Natural killer cell (primary cell): Measurements from ENCODE around the gene NUP98. TPM values are rescaled to one million over a fixed set of nuclear protein-coding genes. Genes with fewer than 3 reads are reported as not detected.
A peak's percentile ranks its signal among the peaks of the same experiment; 100 is the strongest.

Experiments
- ATAC-seq, 3 donors: fragments of 150-1000 bp in 2 of 3; fragments of 200-7000 bp in 1 of 3; cut with Tn5 transposase; 1 replicate in 1 of 3; 2 replicates in 2 of 3; pipeline ENCODE4 v1.10.0; 2021; ENCODE audit warnings: mild to moderate bottlenecking in 2 of 3, moderate library complexity in 2 of 3
- DNase-seq, 2 donors: peaks; one replicate each; pipeline versions ENCODE4 v3.0.0 to v3.0.0-alpha.2; 2013 to 2021; ENCODE audit warnings: mixed read lengths in 1 of 2
- H3K27ac ChIP-seq: one replicate; pipeline ENCODE4 v1.5.1; 2013; ENCODE audit warnings: mild to moderate bottlenecking, low read length
- H3K27me3 ChIP-seq: one replicate; pipeline ENCODE4 v1.6.1; 2013; ENCODE audit warnings: low read length; ENCODE audit not compliant: control insufficient read depth, insufficient read depth
- H3K36me3 ChIP-seq: one replicate; pipeline ENCODE4 v1.6.1; 2013; ENCODE audit warnings: low read length; ENCODE audit not compliant: control insufficient read depth, insufficient read depth
- H3K4me1 ChIP-seq: one replicate; pipeline ENCODE4 v1.6.1; 2013; ENCODE audit warnings: low read length; ENCODE audit not compliant: control insufficient read depth, insufficient read depth
- H3K4me3 ChIP-seq: one replicate; pipeline ENCODE4 v1.5.1; 2013; ENCODE audit warnings: low read length
- H3K9me3 ChIP-seq: one replicate; pipeline ENCODE4 v1.6.1; 2013; ENCODE audit warnings: low read length; ENCODE audit not compliant: control insufficient read depth, insufficient read depth
- H3K27ac Mint-ChIP-seq, 2 donors: one replicate each; pipeline ENCODE4 v1.8.0; 2022; ENCODE audit warnings: mild to moderate bottlenecking in 2 of 2, mixed read lengths in 2 of 2, moderate library complexity in 1 of 2
- H3K27me3 Mint-ChIP-seq, 2 donors: one replicate each; pipeline ENCODE4 v1.8.0; 2022; ENCODE audit warnings: low read depth in 2 of 2, mixed read lengths in 2 of 2
- H3K36me3 Mint-ChIP-seq: one replicate; pipeline ENCODE4 v1.8.0; 2022; ENCODE audit warnings: mixed read lengths
- H3K4me1 Mint-ChIP-seq, 2 donors: one replicate each; pipeline ENCODE4 v1.8.0; 2022; ENCODE audit warnings: mixed read lengths in 2 of 2
- H3K4me3 Mint-ChIP-seq: one replicate; pipeline ENCODE4 v1.8.0; 2022; ENCODE audit warnings: mild to moderate bottlenecking, moderate library complexity, mixed read lengths
- H3K9me3 Mint-ChIP-seq, 2 donors: one replicate each; pipeline ENCODE4 v1.8.0; 2022; ENCODE audit warnings: mixed read lengths in 2 of 2
- CTCF ChIP-seq: fragments of 200-600 bp; IDR thresholded peaks from one replicate; pipeline ENCODE4 v1.8.0; 2022; ENCODE audit warnings: antibody characterized with exemption
- WGBS: methylation state at CpG from one replicate; pipeline ENCODE4 v1.1.7; 2013; ENCODE audit warnings: missing lambda C conversion rate; ENCODE audit not compliant: insufficient coverage; 5-methylcytosine and 5-hydroxymethylcytosine counted together
- intact Hi-C: fragments of 100-400 bp; cut with micrococcal nuclease; formaldehyde crosslinking; loops from one replicate; pipeline ENCODE4 v1.14.2; 2022
- total RNA-seq, 4 donors: library from RNA; stranded (reverse); fragments of 120-200 nt in 1 of 4; gene quantifications; one replicate each; pipeline versions ENCODE4 v1.2.3 to v1.2.4, GENCODE V29; 2013 to 2022

The NUP98 gene
- total RNA-seq, 3 donors from 2014 or later (not counting 1 experiment from before 2014, with no cell fraction given) = 88.5 to 103 (median 92.8) TPM

GRCh38 chr11:3803726-3804495 lies 6.6 kb upstream of the NUP98 start:
- Histone ChIP-seq H3K4me1 (peaks cover 11% of the 10 kb centered on the region), H3K9me3 (no peaks in the 10 kb centered on the region), H3K27ac (no peak overlapping the region), H3K4me3 (no peak overlapping the region), H3K27me3 (no peaks in the 10 kb centered on the region), H3K36me3 (no peaks in the 10 kb centered on the region)
- no peaks in the 10 kb centered on the region for H3K36me3 Mint-ChIP-seq
- ATAC-seq = no peak
- 86% methylated on average over 10 of the region's 11 CpGs for WGBS
- H3K4me1 Mint-ChIP-seq = peaks cover 4 to 13% of the 10 kb centered on the region in 2 donors
- no peak for TF ChIP-seq CTCF
- peaks cover 0 to 3% of the 10 kb centered on the region in 2 donors for H3K9me3 Mint-ChIP-seq
- H3K4me3 Mint-ChIP-seq = no peak overlapping the region
- no peak overlapping the region for H3K27ac Mint-ChIP-seq
- no peak for DNase-seq
- H3K27me3 Mint-ChIP-seq = no peaks in the 10 kb centered on the region
- intact Hi-C loops = loop anchor here (10.0 kb wide), 1 partner anchor 49 kb away; no protein-coding TSS in a partner anchor

GRCh38 chr11:3802011-3802790 lies 4.8 kb upstream of the NUP98 start:
- ATAC-seq = no peak
- H3K9me3 Mint-ChIP-seq = peaks cover 0 to 3% of the 10 kb centered on the region in 2 donors
- H3K4me1 Mint-ChIP-seq = peaks cover 7 to 9% of the 10 kb centered on the region in 2 donors
- no peak overlapping the region for H3K4me3 Mint-ChIP-seq
- H3K27ac Mint-ChIP-seq = no peak overlapping the region
- H3K4me1 ChIP-seq = peaks cover 10% of the 10 kb centered on the region
- H3K27me3 ChIP-seq = no peaks in the 10 kb centered on the region
- no peaks in the 10 kb centered on the region for H3K36me3 ChIP-seq
- H3K9me3 ChIP-seq = no peaks in the 10 kb centered on the region
- no peak for TF ChIP-seq CTCF
- no peaks in the 10 kb centered on the region for H3K36me3 Mint-ChIP-seq
- 95% methylated on average over 3 of the region's 4 CpGs for WGBS
- H3K27ac ChIP-seq = no peak overlapping the region
- H3K27me3 Mint-ChIP-seq = no peaks in the 10 kb centered on the region
- DNase-seq = no peak
- no peak overlapping the region for H3K4me3 ChIP-seq
- intact Hi-C loops = loop anchor here (10.0 kb wide), 1 partner anchor 47 kb away; no protein-coding TSS in a partner anchor

GRCh38 chr11:3799873-3800272 lies 2.5 kb upstream of the NUP98 start:
- no peaks in the 10 kb centered on the region for H3K36me3 ChIP-seq
- no peak for TF ChIP-seq CTCF
- intact Hi-C loops = loop anchor here (10.0 kb wide), 1 partner anchor 45 kb away; no protein-coding TSS in a partner anchor
- H3K27me3 Mint-ChIP-seq = no peaks in the 10 kb centered on the region
- WGBS = 97% methylated on average over 4 of the region's 5 CpGs
- H3K27ac Mint-ChIP-seq = peak overlapping the region in 1 of 2 donors; percentile 97
- DNase-seq (no peak), ATAC-seq (no peak)
- H3K4me1 ChIP-seq = peaks cover 22% of the 10 kb centered on the region
- H3K9me3 ChIP-seq = no peaks in the 10 kb centered on the region
- no peaks in the 10 kb centered on the region for H3K27me3 ChIP-seq
- peaks cover 0 to 3% of the 10 kb centered on the region in 2 donors for H3K9me3 Mint-ChIP-seq
- H3K4me1 Mint-ChIP-seq = peaks cover 29 to 31% of the 10 kb centered on the region in 2 donors
- H3K4me3 ChIP-seq = no peak overlapping the region
- H3K4me3 Mint-ChIP-seq = peak overlapping the region; percentile 18
- H3K27ac ChIP-seq = no peak overlapping the region
- no peaks in the 10 kb centered on the region for H3K36me3 Mint-ChIP-seq
